ENCODE measurements around the gene NAALADL2.

NAALADL2 gene

GRCh38 chr3:175857666-175858270 lies 998.6 kb downstream of the NAALADL2 start:
- no peak for DNase-seq (ENCODE audit: low read depth)
